Hypothalamus (tissue), 51 donors: ENCODE results near the gene SPDEF.

Experiments used
- DNase-seq, 51 donors: peaks; one replicate each; lab custom pipeline; 2025; lab: John Stamatoyannopoulos, UW

Gene SPDEF

DNA sequence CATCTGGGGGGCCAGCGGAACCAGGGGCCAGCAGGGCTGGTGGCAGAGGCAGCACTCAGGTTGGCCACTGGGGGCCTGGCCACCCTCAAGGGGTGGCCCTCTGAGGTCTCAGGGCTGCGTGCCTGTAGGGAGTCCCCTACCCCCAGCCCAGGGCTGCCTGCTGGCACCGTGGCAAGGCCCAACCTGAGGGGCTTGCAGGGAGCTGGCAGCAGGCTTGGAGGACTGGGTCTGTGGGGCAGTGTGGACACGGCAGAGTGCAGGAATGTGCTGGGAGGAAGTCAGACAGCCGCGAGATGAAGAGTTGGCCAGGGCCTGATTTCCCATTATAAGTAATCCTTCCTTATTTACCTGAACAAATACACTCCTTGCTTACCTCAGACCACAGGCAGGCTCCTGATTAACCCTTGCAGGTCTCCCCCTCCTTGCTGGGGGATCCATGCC, at the start of gene SPDEF:
TSS of gene SPDEF (minus strand) at position 299 of the 441 bp plus-strand sequence. CDS start 11,874 bp downstream, outside the sequence.
- DNase-seq, result no peak

DNA sequence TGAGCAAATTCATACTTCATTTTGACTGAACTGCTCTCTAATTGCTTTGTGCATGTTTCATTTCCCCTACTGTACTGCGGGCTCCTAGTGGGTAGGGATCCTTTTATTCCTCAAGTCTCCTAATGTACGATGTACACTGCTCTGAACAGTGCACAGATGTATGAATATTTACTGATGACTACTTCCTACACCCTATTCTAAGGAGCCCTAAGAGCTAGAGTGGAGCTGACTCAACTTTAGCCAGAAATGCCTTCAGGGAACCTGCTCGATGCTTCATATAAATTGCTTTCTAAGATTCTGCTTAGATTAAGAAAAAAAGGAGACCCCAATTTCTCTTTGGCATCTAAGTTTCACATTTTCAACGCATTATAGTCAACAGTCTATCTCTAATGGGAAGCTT, 47.6 kb upstream of the SPDEF start:
- no peak for DNase-seq

DNA sequence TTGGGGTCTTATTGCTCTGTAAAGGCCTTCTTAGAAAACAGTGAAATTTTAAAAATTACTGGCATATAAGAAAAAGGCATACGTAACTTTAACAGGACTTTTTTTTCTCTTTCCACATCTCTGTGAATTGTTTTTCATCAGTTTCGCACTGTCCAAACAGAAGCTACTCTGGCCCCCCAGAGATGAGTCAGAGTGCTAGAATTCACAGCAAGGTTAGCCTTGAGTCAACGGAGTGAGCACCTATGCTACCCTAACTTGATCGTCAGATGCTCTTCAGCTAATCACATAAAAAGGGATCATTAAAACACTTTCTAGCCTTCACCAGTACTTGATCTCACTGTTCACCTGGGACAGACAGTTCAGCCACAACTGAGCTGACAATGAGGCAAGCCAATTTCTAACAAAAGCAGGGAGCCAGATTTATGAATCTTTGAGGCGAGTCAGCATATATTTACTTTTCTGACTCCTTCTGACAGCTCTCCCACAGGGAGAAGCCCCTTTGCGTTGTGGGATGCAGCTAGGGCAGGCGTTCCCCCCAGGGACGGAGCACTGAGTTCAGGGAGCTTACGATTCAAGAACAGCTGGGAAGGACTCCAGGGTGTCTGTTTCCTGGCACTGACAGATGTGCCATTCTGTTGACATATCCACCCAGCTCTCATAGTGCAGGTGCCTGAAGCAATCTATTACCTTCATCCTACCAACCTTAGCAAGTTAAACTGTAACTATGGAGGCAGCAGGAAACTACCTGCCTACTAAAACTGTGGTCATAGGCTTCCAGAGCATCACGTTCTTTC, 46.4 kb upstream of the SPDEF start:
- no peak for DNase-seq

- DNase-seq, result peak in 12 of 51 donors; percentile 4 to 49 (median 18)
Observed at GRCh38 chr6:34601706-34602105, 45.6 kb upstream of the SPDEF start.

- no peak for DNase-seq
Observed at GRCh38 chr6:34600796-34601195, 44.7 kb upstream of the SPDEF start.

- DNase-seq, result no peak
Observed at GRCh38 chr6:34600101-34600500, 44.0 kb upstream of the SPDEF start.

- peak in 8 of 51 donors; percentile 7 to 48 (median 24) for DNase-seq
Observed at GRCh38 chr6:34598712-34599111, 42.6 kb upstream of the SPDEF start.

GRCh38 chr6:34597605-34598353, 41.6 kb upstream of the SPDEF start:
- DNase-seq, result no peak

- DNase-seq, result no peak
Observed at GRCh38 chr6:34596798-34597197, 40.7 kb upstream of the SPDEF start.

- no peak for DNase-seq
Observed at GRCh38 chr6:34595332-34596184, 39.4 kb upstream of the SPDEF start.

DNA sequence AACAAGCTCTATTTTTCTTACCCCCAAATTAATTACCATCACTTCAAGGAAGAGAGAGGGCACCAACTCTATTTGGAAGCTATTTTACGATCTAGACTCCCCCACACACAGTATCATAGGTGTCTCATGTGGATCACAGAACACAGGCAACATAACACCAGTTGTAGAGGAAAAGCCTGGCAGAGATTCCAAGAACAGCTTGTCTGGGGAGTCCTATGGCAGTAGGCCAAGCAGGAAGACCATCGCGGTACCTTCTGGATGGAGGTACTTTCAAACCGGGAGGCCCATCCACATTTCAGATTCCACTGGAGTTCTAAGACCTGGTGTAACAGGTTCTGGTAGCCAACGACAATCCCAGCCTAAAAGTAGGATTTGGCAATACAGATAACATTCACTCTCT, 37.6 kb upstream of the SPDEF start:
- DNase-seq, result no peak

DNA sequence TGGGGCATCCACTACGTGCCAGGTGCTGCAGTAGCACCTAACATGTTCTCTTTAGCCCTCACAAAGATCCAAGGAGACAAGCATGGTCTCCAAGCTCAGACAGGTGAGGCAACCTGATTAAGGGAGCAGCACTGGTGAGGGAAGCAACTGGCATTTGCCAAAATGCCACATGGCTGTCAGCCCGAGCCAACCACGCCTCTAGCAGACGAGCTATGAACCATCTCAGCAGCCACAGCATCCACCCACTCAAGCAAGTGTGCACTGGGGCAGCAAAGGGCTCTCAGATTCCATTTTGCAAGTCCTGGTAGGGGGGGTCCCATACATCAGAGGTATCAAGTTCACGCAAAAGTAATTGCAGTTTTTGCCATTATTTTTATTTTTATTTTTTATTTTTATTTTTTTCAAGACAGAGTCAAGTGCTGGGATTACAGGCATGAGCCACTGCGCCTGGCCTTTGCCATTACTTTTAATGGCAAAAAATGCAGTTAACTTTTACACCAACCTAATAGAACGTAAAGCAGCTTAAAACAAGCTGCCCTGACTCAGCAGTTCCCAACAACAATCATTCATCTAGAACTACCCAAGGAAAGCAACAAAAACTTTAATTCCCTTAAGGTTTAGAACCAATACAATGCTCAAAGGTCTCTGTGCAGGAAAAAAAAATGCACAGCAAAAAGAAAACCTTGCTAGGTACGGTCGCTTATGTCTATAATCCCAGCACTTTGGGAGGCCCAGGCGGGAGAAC, 36.3 kb upstream of the SPDEF start:
- peak in 1 of 51 donors; percentile 33 for DNase-seq

DNA sequence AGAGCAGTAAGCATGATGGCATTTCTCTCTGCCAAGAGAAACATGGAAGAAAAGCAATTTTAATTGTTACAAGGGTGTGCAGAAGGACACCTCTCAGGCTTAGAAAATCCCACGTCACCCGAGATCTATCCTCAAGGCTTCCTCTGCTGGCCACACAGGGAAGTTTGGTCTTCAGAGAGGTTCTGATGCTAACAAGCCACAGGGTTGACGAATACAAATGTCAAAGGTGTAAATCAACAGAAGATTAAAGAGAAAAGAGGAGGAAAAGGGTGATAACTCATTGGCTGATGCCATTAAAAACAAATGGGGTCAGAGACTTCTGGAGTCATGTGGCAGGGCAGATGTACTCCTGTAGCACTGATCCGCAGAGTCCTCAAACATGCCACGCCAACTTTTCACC, 33.6 kb upstream of the SPDEF start:
- no peak for DNase-seq

GRCh38 chr6:34589140-34589539, 33.0 kb upstream of the SPDEF start:
- DNase-seq, result no peak

DNA sequence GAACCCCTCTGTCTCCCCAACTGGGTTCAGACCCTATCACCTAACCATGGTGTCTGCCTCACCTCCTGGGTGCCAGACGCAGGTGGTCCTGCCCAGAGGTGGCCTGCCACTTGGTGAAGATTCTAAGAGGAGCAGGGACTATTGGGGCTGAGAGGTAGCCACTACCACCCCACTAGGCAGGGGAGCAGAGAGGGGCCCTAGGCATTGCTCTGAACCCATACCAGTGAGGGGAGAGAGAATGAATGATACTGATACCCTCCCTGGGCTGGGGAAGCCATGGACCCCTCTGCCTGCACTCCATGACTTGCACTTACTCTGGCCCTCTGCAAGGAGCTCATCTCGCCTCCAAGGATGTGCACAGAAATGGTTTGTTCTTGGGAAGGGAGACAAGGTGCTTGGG, 31.7 kb upstream of the SPDEF start:
- no peak for DNase-seq

DNA sequence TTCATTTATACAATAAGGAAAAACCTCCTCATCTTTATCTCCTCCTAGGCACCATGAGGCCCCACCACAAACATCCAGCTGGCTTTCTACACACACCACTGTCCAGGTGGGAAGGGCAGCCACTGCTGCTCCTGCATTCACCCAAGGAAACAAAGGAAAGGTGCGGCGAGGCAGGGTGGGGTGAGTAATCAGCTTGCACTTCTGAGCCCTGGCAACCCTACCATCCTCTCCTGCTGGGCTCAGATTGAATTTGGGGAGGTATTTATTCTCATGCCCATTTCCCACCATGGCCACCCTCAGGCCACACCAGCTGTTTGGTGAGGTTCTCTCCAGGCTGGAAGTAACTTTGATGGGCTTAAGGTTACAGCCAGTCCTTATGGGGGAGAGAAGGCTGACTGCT, 31.2 kb upstream of the SPDEF start:
- no peak for DNase-seq

DNA sequence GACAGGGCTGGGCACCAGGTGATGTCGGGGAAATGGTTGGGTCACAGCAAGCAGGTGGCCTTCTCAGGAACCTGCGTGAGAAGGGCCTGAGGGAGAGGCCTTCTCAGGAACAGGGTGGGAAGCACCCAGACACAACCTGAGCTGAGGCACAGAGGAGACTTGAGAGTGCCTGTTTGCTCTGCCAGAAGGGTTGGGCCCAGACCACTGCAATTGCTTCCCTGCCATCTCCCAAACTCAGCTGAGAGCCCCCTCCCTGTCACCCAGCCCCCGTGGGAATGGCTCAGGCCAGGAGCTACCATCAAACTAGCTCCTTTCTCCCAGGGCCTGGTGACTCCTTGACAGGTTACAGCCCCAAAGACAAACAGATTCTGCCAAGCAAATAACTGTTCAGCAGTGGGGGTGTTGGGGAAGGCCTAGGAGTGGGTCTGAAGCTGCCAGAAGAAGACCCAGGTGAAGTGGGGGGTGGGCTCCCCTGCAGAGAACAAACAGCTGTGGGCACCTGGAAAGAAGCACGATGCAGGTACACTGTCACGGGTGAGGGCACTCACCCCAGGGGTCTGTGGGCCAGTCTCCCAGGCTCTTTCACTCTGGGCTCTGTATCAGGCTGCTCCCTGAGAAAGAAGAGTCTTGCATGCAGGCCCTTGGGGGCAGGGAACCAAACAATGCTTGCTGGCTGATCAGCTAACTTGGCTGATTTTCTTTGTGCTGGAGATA, 30.4 kb upstream of the SPDEF start:
- no peak for DNase-seq

GRCh38 chr6:34585512-34586061, 29.5 kb upstream of the SPDEF start:
- peak in 6 of 51 donors; percentile 3 to 34 (median 7) for DNase-seq

DNA sequence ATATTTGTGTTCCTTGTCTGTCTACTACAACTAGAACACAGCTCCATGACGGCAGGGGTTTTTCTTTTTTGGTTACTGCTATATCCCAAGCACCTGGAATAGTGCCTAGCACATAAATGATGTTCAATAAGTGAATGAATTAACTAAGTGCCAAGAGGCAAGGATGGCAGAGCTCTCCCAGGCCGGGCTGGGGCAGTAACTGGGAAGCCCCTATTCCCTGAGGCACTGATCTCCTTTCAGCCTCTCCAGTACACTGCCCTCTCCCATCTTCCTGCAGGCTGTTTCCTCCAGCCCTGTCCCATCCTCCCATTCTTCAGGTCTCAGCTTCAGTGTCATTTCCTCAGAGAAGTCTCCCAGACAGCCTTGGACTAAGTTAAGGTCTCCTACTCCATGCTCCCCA, 29.0 kb upstream of the SPDEF start:
- DNase-seq, result no peak
